ENCODE results near the gene EFHC2. TPM values are rescaled to one million over a fixed set of nuclear protein-coding genes. Genes with fewer than 3 reads are reported as not detected.

The EFHC2 gene
- total RNA-seq, 4 donors from 2014 or later = 5.1 to 16.1 (median 8.9) TPM

DNA sequence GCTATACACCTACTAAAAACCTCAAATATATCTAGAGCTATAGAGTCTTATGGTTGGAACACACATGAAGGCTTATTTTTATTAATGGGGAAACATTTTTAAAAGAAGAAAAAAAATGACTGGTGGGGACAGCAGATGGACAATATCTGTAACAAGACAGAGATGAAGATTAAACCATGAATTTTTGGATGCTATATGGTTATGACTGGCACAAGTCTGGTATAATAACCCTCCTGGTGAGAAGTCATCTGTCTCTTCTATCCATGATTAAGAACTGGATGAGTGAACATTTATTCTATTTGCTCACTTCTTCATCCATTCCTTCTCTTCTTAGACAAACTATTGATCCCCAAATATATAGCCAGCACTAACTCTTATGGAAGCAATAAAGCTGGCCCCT is 104.4 kb downstream of the EFHC2 start:
- TF ChIP-seq, protein P1, sequence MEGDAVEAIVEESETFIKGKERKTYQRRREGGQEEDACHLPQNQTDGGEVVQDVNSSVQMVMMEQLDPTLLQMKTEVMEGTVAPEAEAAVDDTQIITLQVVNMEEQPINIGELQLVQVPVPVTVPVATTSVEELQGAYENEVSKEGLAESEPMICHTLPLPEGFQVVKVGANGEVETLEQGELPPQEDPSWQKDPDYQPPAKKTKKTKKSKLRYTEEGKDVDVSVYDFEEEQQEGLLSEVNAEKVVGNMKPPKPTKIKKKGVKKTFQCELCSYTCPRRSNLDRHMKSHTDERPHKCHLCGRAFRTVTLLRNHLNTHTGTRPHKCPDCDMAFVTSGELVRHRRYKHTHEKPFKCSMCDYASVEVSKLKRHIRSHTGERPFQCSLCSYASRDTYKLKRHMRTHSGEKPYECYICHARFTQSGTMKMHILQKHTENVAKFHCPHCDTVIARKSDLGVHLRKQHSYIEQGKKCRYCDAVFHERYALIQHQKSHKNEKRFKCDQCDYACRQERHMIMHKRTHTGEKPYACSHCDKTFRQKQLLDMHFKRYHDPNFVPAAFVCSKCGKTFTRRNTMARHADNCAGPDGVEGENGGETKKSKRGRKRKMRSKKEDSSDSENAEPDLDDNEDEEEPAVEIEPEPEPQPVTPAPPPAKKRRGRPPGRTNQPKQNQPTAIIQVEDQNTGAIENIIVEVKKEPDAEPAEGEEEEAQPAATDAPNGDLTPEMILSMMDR (IDR thresholded peaks at IDR 0.05) = no peak
- no peak for TF ChIP-seq POLR2AphosphoS5 (IDR thresholded peaks at IDR 0.05)
- TF ChIP-seq EP300 (IDR thresholded peaks at IDR 0.05) = no peak
- TF ChIP-seq POLR2A (IDR thresholded peaks at IDR 0.05) = no peak
- DNase-seq (ENCODE audit: low spot score in 2 of 2) = no peak
- no peaks in the 10 kb centered on the region for H3K4me1 ChIP-seq
- no peak overlapping the region for H3K4me3 ChIP-seq
- no peaks in the 10 kb centered on the region for H3K9me3 ChIP-seq
- H3K36me3 ChIP-seq = no peaks in the 10 kb centered on the region
- no peak overlapping the region for H3K27ac ChIP-seq
- no peaks in the 10 kb centered on the region for H3K27me3 ChIP-seq

- Histone ChIP-seq H3K36me3 (no peaks in the 10 kb centered on the region), H3K27me3 (no peaks in the 10 kb centered on the region), H3K4me3 (no peak overlapping the region), H3K9me3 (no peaks in the 10 kb centered on the region), H3K27ac (no peak overlapping the region), H3K4me1 (no peaks in the 10 kb centered on the region)
- no peak for DNase-seq (ENCODE audit: low spot score in 2 of 2)
- 55% methylated on average over 2 of the region's 2 CpGs for WGBS
- no peak for TF ChIP-seq EP300 (IDR thresholded peaks at IDR 0.05)
- TF ChIP-seq, protein P1 (IDR thresholded peaks at IDR 0.05) = no peak
- TF ChIP-seq POLR2A (IDR thresholded peaks at IDR 0.05) = no peak
- TF ChIP-seq POLR2AphosphoS5 (IDR thresholded peaks at IDR 0.05) = no peak
Measured at GRCh38 chrX:44235534-44235933, 107.9 kb downstream of the EFHC2 start.

DNA sequence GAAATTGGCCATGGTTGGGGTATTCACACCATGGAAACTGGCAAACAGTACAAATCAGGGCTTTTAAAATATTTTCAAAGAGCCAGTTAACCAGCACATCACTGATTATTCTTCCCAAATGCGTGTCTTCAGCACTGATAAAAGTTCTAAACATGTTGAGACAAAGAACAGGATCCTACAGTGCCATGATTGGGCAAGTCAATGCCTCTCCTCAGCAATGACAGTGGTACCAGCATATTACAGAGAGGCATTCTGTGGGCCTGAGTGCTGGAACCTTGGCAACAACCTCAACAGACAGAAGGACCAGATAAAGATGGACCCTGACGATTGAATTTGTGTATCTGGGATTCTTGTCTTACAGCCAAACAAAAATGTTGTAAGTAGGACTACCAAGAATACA is 108.9 kb downstream of the EFHC2 start:
- no peak for DNase-seq (ENCODE audit: low spot score in 2 of 2)
- no peak for TF ChIP-seq EP300 (IDR thresholded peaks at IDR 0.05)
- no peak for TF ChIP-seq POLR2AphosphoS5 (IDR thresholded peaks at IDR 0.05)
- no peak for TF ChIP-seq POLR2A (IDR thresholded peaks at IDR 0.05)
- TF ChIP-seq, protein P1 (IDR thresholded peaks at IDR 0.05) = no peak
- WGBS = 50% methylated on average over 2 of the region's 2 CpGs

DNA sequence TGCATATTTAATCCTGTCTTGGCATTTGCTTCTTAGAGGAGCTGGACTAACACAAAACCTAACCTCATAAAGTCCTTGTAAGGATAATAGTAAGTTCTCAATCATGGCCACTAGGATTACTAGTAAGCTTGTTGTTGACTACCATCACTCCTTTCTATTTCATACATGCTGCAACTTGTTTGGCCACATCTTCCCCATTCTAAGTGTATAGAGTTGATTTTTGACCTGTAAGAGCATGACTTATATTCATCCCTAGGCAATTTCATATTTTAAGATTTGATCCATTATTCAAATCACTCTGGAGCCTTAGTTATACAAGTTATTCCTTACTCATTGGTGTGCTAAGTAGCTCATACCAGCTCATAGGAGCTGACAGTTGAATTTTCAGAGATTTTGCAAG is 109.4 kb downstream of the EFHC2 start:
- no peak overlapping the region for H3K4me3 ChIP-seq
- H3K9me3 ChIP-seq = no peaks in the 10 kb centered on the region
- no peak for DNase-seq (ENCODE audit: low spot score in 2 of 2)
- no peaks in the 10 kb centered on the region for H3K27me3 ChIP-seq
- no peaks in the 10 kb centered on the region for H3K36me3 ChIP-seq
- H3K27ac ChIP-seq = no peak overlapping the region
- TF ChIP-seq POLR2AphosphoS5 (IDR thresholded peaks at IDR 0.05) = no peak
- TF ChIP-seq, protein P1 (IDR thresholded peaks at IDR 0.05) = no peak
- no peak for TF ChIP-seq EP300 (IDR thresholded peaks at IDR 0.05)
- TF ChIP-seq POLR2A (IDR thresholded peaks at IDR 0.05) = no peak
- no peaks in the 10 kb centered on the region for H3K4me1 ChIP-seq

More for the DNA sequence above, 108.9 kb downstream of the EFHC2 start:
- Histone ChIP-seq H3K4me1 (no peaks in the 10 kb centered on the region), H3K4me3 (no peak overlapping the region), H3K27me3 (no peaks in the 10 kb centered on the region), H3K36me3 (no peaks in the 10 kb centered on the region), H3K27ac (no peak overlapping the region), H3K9me3 (no peaks in the 10 kb centered on the region)

DNA sequence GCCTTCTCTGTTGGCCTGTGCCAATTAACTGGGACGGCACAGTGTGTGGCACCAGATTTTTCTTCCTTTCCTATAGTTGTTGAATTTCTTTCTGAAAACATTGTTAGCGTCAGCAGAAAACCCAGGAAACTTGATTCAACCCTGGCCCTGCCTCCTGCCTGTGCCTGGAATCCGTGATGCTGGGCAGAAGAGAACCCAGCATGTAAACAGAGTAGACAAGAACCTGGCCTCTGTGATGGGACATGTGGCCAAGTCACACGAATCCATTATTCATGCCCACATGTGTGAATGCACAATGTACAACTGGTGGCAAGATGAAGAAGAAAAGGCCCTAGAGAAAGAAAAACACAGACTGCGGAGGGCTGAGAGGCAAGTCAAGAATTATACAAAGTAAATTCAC is 111.4 kb downstream of the EFHC2 start:
- WGBS = 89% methylated on average over 5 of the region's 5 CpGs
- Histone ChIP-seq H3K9me3 (no peaks in the 10 kb centered on the region), H3K36me3 (no peaks in the 10 kb centered on the region), H3K27ac (no peak overlapping the region), H3K27me3 (no peaks in the 10 kb centered on the region), H3K4me1 (no peaks in the 10 kb centered on the region), H3K4me3 (no peak overlapping the region)
- TF ChIP-seq POLR2AphosphoS5 (IDR thresholded peaks at IDR 0.05) (no peak), POLR2A (IDR thresholded peaks at IDR 0.05) (no peak), EP300 (IDR thresholded peaks at IDR 0.05) (no peak)
- TF ChIP-seq, protein P1 (IDR thresholded peaks at IDR 0.05) = no peak
- no peak for DNase-seq (ENCODE audit: low spot score in 2 of 2)

Measured in suprapubic skin (tissue), 4 donors.